ENCODE data around the gene HEBP2. TPM values are rescaled to one million over a fixed set of nuclear protein-coding genes. Genes with fewer than 3 reads are reported as not detected.

The HEBP2 gene
- total and polyA plus RNA-seq, 2 donors (not counting 3 experiments of a cell fraction or from before 2014, with no cell fraction given) = 22.5 to 75.3 TPM

DNA sequence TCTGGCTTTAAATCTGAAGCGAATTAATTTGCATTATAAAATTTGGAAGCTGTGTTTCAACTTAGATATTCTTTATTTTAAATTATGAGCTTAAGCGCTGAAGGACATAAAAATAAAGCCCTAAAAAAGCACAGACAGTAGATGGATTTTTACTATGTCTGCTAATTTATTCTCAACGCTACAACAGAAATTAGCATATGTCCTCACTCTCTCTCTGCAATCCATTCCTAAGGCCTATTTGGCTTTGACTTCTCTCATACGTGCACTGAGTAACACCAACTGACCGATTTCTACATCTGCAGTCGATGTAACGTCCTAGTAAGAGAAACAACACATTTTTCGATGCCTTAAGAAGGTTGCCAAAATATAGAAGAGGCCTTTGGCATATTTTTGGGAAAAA is 23.7 kb downstream of the HEBP2 start:
- Histone ChIP-seq H3K4me1 (ENCODE audit: control insufficient read depth, extremely low read depth, insufficient read depth, low read length) (peaks cover 8% of the 10 kb centered on the region), H3K9ac (replicated peaks; ENCODE audit: extremely low read depth, insufficient read depth, low read length) (no peak overlapping the region), H3K27me3 (ENCODE audit: control insufficient read depth in 2 of 2, insufficient read depth in 2 of 2, low read length in 2 of 2) (no peaks in the 10 kb centered on the region), H2AFZ (ENCODE audit: low read depth, low read length) (no peak overlapping the region), H3K9me1 (replicated peaks; ENCODE audit: control insufficient read depth, extremely low read depth, insufficient read depth, low read length) (no peaks in the 10 kb centered on the region), H3K9me3 (replicated peaks; ENCODE audit: control insufficient read depth, insufficient read depth, low read length) (no peaks in the 10 kb centered on the region), H4K20me1 (replicated peaks; ENCODE audit: control insufficient read depth, extremely low read depth, insufficient read depth, low read length) (no peaks in the 10 kb centered on the region), H3K79me2 (ENCODE audit: control insufficient read depth, insufficient read depth, low read length) (no peaks in the 10 kb centered on the region), H3K36me3 (ENCODE audit: control insufficient read depth in 2 of 2, extremely low read depth in 1 of 2, insufficient read depth in 2 of 2, low read length in 2 of 2) (peaks cover 13 to 26% of the 10 kb centered on the region in 2 experiments), H3K4me2 (ENCODE audit: insufficient read depth, low read length) (no peak overlapping the region), H3K4me3 (replicated peaks in 1 of 3; ENCODE audit: insufficient read depth in 1 of 3, low read depth in 1 of 3, low read length in 3 of 3) (no peak overlapping the region), H3K27ac (ENCODE audit: insufficient read depth, low read depth, low read length) (no peak overlapping the region)
- intact Hi-C loops (cut with micrococcal nuclease) = loop anchor here (10.0 kb wide), 1 partner anchor 267 kb away; no protein-coding TSS in a partner anchor
- DNase-seq (ENCODE audit: low read depth, low spot score) (no peak), FAIRE-seq (no peak)
- POLR2A ChIA-PET = no interaction called here
- TF ChIP-seq POLR2A (IDR thresholded peaks at IDR 0.05; ENCODE audit: low read depth, low read length) = no peak
- dilution Hi-C loops (cut with MboI; ENCODE audit: extremely low pct_ligation_motif_present, low sequenced_read_pairs) = no loop called here
- CTCF ChIA-PET = interaction anchor here (0.7 to 1.9 kb wide), 8 partner anchors 82 to 339 kb away, joined by 3 to 8 read pairs (median 4); no protein-coding TSS in a partner anchor
- BruUV-seq (replicated peaks) = no TSS peak

DNA sequence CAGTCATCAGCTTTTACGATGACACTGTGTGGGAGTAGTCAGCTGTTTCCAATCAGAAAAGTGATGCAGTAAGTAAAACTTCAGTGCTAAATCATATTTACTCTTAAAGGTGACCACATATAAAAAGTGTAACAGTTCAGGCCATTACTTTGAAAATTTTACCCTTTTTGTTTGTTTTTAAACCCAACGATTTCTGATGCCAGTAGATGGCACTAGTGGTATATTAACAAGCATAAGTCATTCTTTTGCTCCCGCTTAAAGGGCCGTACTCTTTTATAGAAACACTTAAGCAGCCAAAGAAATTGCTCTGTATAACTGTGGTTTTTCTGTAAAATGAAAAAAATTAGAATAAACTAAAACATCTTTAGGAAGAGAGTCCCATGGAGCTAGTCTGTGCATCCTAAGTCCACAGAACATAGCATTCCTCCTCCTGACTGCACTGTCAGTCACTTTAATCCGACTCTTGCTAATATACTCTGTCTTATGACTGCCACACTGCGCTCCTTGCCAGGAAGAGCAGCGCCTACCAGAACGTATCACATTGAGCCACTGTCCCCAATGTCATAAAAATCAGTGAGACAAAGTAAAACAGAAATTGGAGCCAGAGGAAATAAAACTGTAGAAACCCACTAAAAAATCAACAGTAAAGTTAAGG is 25.0 kb downstream of the HEBP2 start:
- Histone ChIP-seq H3K4me3 (replicated peaks in 1 of 3; ENCODE audit: insufficient read depth in 1 of 3, low read depth in 1 of 3, low read length in 3 of 3) (no peak overlapping the region), H3K4me2 (ENCODE audit: insufficient read depth, low read length) (no peak overlapping the region), H3K9ac (replicated peaks; ENCODE audit: extremely low read depth, insufficient read depth, low read length) (no peak overlapping the region), H4K20me1 (replicated peaks; ENCODE audit: control insufficient read depth, extremely low read depth, insufficient read depth, low read length) (no peaks in the 10 kb centered on the region), H3K4me1 (ENCODE audit: control insufficient read depth, extremely low read depth, insufficient read depth, low read length) (no peaks in the 10 kb centered on the region), H3K9me3 (replicated peaks; ENCODE audit: control insufficient read depth, insufficient read depth, low read length) (no peaks in the 10 kb centered on the region), H3K27me3 (ENCODE audit: control insufficient read depth in 2 of 2, insufficient read depth in 2 of 2, low read length in 2 of 2) (no peaks in the 10 kb centered on the region), H3K36me3 (ENCODE audit: control insufficient read depth in 2 of 2, extremely low read depth in 1 of 2, insufficient read depth in 2 of 2, low read length in 2 of 2) (peaks cover 14 to 30% of the 10 kb centered on the region in 2 experiments), H2AFZ (ENCODE audit: low read depth, low read length) (no peak overlapping the region), H3K27ac (ENCODE audit: insufficient read depth, low read depth, low read length) (no peak overlapping the region), H3K79me2 (ENCODE audit: control insufficient read depth, insufficient read depth, low read length) (no peaks in the 10 kb centered on the region), H3K9me1 (replicated peaks; ENCODE audit: control insufficient read depth, extremely low read depth, insufficient read depth, low read length) (no peaks in the 10 kb centered on the region)
- peak; percentile 62 for DNase-seq (ENCODE audit: low read depth, low spot score)
- ChIA-PET CTCF (interaction anchor here (0.5 to 2.3 kb wide), 22 partner anchors 11 to 337 kb away, joined by 3 to 21 read pairs (median 4); no protein-coding TSS in a partner anchor), POLR2A (interaction anchor here (0.6 kb wide), 1 partner anchor 57 kb away, joined by 3 read pairs; no protein-coding TSS in a partner anchor)
- TF ChIP-seq, protein P1, sequence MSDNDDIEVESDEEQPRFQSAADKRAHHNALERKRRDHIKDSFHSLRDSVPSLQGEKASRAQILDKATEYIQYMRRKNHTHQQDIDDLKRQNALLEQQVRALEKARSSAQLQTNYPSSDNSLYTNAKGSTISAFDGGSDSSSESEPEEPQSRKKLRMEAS (IDR thresholded peaks at IDR 0.05; ENCODE audit: insufficient read depth, insufficient read length) = no peak
- TF ChIP-seq, protein P2, sequence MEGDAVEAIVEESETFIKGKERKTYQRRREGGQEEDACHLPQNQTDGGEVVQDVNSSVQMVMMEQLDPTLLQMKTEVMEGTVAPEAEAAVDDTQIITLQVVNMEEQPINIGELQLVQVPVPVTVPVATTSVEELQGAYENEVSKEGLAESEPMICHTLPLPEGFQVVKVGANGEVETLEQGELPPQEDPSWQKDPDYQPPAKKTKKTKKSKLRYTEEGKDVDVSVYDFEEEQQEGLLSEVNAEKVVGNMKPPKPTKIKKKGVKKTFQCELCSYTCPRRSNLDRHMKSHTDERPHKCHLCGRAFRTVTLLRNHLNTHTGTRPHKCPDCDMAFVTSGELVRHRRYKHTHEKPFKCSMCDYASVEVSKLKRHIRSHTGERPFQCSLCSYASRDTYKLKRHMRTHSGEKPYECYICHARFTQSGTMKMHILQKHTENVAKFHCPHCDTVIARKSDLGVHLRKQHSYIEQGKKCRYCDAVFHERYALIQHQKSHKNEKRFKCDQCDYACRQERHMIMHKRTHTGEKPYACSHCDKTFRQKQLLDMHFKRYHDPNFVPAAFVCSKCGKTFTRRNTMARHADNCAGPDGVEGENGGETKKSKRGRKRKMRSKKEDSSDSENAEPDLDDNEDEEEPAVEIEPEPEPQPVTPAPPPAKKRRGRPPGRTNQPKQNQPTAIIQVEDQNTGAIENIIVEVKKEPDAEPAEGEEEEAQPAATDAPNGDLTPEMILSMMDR (IDR thresholded peaks at IDR 0.05; ENCODE audit: extremely low read depth in 1 of 2, insufficient read depth in 1 of 2, low read depth in 1 of 2, low read length in 2 of 2) = peak; percentile 36 to 41
- peak; percentile 90 for FAIRE-seq
- intact Hi-C loops (cut with micrococcal nuclease) (loop anchor here (1.0 to 10.0 kb wide), 7 partner anchors 80 to 559 kb away; partner anchors contain the start of gene REPS1), dilution Hi-C loops (cut with MboI; ENCODE audit: extremely low pct_ligation_motif_present, low sequenced_read_pairs) (no loop called here)
- BruUV-seq (replicated peaks) = no TSS peak

All from endothelial cell of umbilical vein (primary cell).